ENCODE results near the gene KIAA1217. TPM values are rescaled to one million over a fixed set of nuclear protein-coding genes. Genes with fewer than 3 reads are reported as not detected.

KIAA1217 gene
- total RNA-seq, 1 donor from 2014 or later = 54.3 TPM

DNA sequence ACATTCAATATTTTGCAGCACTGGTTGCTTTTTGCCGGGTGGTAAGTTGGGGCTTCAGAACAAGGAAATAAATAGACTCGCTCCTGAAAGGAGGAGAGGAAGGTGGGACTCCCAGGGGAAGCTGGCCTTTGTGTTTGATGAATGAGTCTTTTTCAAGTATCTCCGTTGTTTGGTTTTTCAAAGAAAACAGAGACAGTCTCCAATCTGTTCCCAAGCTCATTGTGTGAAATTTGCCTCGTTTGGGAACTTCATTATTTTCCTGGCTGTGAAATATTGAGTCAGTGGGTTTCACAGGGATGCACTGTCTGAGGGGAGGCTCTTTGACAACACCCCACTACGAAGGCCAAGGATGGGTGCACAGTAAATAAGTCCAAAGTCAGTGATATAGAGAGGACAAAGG is 38.7 kb upstream of the KIAA1217 start:
- Histone ChIP-seq H3K4me3 (no peak overlapping the region), H3K27ac (no peak overlapping the region), H3K4me1 (no peaks in the 10 kb centered on the region), H3K9me3 (no peaks in the 10 kb centered on the region), H3K36me3 (no peaks in the 10 kb centered on the region), H3K27me3 (no peaks in the 10 kb centered on the region)
- intact Hi-C loops (cut with DNase I) = no loop called here
- no peak for DNase-seq (ENCODE audit: extremely low spot score in 2 of 2)
- no peak for TF ChIP-seq POLR2A (IDR thresholded peaks at IDR 0.05)
- no peak for TF ChIP-seq POLR2AphosphoS5 (IDR thresholded peaks at IDR 0.05; ENCODE audit: insufficient read depth in 1 of 2, low read depth in 1 of 2)
- TF ChIP-seq, protein P1, sequence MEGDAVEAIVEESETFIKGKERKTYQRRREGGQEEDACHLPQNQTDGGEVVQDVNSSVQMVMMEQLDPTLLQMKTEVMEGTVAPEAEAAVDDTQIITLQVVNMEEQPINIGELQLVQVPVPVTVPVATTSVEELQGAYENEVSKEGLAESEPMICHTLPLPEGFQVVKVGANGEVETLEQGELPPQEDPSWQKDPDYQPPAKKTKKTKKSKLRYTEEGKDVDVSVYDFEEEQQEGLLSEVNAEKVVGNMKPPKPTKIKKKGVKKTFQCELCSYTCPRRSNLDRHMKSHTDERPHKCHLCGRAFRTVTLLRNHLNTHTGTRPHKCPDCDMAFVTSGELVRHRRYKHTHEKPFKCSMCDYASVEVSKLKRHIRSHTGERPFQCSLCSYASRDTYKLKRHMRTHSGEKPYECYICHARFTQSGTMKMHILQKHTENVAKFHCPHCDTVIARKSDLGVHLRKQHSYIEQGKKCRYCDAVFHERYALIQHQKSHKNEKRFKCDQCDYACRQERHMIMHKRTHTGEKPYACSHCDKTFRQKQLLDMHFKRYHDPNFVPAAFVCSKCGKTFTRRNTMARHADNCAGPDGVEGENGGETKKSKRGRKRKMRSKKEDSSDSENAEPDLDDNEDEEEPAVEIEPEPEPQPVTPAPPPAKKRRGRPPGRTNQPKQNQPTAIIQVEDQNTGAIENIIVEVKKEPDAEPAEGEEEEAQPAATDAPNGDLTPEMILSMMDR (IDR thresholded peaks at IDR 0.05) = no peak

DNA sequence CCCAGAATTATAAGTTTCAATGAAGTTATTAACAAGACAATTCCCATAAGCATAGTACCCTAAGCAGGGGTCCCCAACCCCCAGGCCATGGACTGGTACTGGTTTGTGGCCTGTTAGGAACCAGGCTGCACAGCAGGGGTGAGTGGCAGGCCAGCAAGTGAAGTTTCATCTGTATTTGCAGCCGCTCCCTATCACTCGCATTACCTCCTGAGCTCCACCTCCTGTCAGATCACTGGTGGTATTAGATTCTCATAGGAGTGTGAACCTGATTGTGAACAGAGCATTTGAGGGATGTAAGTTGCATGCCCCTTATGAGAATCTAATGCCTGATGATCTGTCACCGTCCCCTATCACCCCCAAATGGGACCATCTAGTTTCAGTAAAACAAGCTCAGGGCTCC is 36.0 kb upstream of the KIAA1217 start:
- TF ChIP-seq POLR2AphosphoS5 (IDR thresholded peaks at IDR 0.05; ENCODE audit: insufficient read depth in 1 of 2, low read depth in 1 of 2) (no peak), POLR2A (IDR thresholded peaks at IDR 0.05) (no peak)

DNA sequence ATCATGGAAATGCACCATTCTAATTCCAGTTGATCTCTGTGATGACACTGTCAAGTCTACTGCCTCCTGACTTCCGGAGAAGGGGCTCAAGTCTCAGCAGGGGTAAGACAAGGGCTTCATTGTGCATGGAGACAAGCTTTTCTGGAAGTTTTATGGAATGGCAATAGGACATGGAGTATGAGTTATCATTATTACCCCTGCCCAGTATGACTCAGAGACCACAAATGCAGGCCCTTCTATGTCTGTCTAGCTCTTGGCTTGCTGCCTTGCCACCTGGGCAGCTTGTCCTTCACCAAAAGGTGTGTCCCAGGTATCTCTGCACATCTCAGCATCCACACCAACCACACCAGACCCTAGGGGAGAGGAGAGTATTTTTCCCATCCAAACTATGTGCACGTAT is 34.9 kb upstream of the KIAA1217 start:
- no peak for TF ChIP-seq POLR2AphosphoS5 (IDR thresholded peaks at IDR 0.05; ENCODE audit: insufficient read depth in 1 of 2, low read depth in 1 of 2)
- TF ChIP-seq, protein P1 (IDR thresholded peaks at IDR 0.05) = no peak
- no peak for TF ChIP-seq POLR2A (IDR thresholded peaks at IDR 0.05)
- H3K9me3 ChIP-seq = no peaks in the 10 kb centered on the region
- intact Hi-C loops (cut with DNase I) = no loop called here

More for the DNA sequence above, 36.0 kb upstream of the KIAA1217 start:
- no peak for DNase-seq (ENCODE audit: extremely low spot score in 2 of 2)
- no peak overlapping the region for H3K27ac ChIP-seq
- no peaks in the 10 kb centered on the region for H3K36me3 ChIP-seq
- no peaks in the 10 kb centered on the region for H3K4me1 ChIP-seq
- no peaks in the 10 kb centered on the region for H3K27me3 ChIP-seq
- intact Hi-C loops (cut with DNase I) = no loop called here
- no peak overlapping the region for H3K4me3 ChIP-seq
- H3K9me3 ChIP-seq = no peaks in the 10 kb centered on the region

DNA sequence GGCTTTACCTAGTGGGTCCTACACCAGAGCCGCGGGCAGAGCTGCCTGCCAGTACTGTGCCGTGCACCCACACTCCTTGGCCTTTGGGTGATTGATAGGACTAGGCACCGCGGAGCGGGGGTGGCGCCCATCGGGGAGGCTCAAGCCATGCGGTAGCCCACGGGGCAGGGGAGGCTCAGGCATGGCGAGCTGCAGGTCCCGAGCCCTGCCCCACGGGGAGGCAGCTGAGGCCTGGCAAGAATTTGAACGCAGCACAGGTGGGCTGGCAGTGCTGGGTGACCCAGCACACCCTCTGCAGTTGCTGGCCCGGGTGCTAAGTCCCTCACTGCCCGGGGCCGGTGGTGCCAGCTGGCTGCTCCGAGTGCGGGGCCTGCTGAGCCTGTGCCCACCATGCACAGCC is 32.3 kb upstream of the KIAA1217 start:
- intact Hi-C loops (cut with DNase I) = no loop called here
- H3K36me3 ChIP-seq = no peaks in the 10 kb centered on the region
- H3K4me3 ChIP-seq = no peak overlapping the region
- no peak overlapping the region for H3K27ac ChIP-seq
- no peaks in the 10 kb centered on the region for H3K4me1 ChIP-seq
- TF ChIP-seq, protein P1 (IDR thresholded peaks at IDR 0.05) = no peak
- no peak for TF ChIP-seq POLR2AphosphoS5 (IDR thresholded peaks at IDR 0.05; ENCODE audit: insufficient read depth in 1 of 2, low read depth in 1 of 2)
- no peak for TF ChIP-seq POLR2A (IDR thresholded peaks at IDR 0.05)
- H3K9me3 ChIP-seq = no peaks in the 10 kb centered on the region
- no peak for DNase-seq (ENCODE audit: extremely low spot score in 2 of 2)
- H3K27me3 ChIP-seq = no peaks in the 10 kb centered on the region

More for the DNA sequence above, 34.9 kb upstream of the KIAA1217 start:
- Histone ChIP-seq H3K36me3 (no peaks in the 10 kb centered on the region), H3K4me1 (no peaks in the 10 kb centered on the region), H3K4me3 (no peak overlapping the region), H3K27ac (no peak overlapping the region), H3K27me3 (no peaks in the 10 kb centered on the region)
- DNase-seq (ENCODE audit: extremely low spot score in 2 of 2) = no peak

DNA sequence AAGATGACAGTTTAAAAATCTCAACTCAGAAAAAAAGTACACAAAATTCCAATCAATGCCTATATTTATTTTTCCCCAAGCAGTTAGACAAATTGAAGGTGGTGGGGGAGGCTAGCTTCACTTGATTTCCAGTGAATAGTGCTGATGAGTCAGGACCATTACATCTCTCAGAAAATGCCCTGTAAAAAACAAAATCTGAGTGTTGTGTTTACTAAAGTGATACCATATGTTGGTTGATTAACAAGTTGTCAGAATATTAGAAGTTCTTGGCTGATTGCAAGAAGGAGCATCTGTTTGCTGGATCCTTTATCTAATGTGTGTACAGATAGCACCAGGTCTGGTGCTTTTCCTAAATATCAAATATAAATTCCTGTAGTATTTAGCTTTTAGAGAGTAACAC is 31.3 kb upstream of the KIAA1217 start:
- no peak for DNase-seq (ENCODE audit: extremely low spot score in 2 of 2)
- intact Hi-C loops (cut with DNase I) = no loop called here
- H3K9me3 ChIP-seq = no peaks in the 10 kb centered on the region
- no peak overlapping the region for H3K27ac ChIP-seq
- TF ChIP-seq POLR2A (IDR thresholded peaks at IDR 0.05) (no peak), POLR2AphosphoS5 (IDR thresholded peaks at IDR 0.05; ENCODE audit: insufficient read depth in 1 of 2, low read depth in 1 of 2) (no peak)
- TF ChIP-seq, protein P1 (IDR thresholded peaks at IDR 0.05) = no peak
- no peak overlapping the region for H3K4me3 ChIP-seq
- no peaks in the 10 kb centered on the region for H3K36me3 ChIP-seq
- H3K27me3 ChIP-seq = no peaks in the 10 kb centered on the region
- H3K4me1 ChIP-seq = no peaks in the 10 kb centered on the region
